GM19043 (cell line): ENCODE data around the gene WBP1L.
"Not testable (repeated sequence)": the region's sequence is repeated elsewhere in the genome, so short reads cannot be mapped to it uniquely, and the experiment has no call there.

Experiments
- ATAC-seq: cut with Tn5 transposase; IDR thresholded peaks from one replicate; pipeline ENCODE4 v1.9.1; 2021; ENCODE audit warnings: low read depth; ENCODE audit not compliant: unreplicated experiment

The WBP1L gene

DNA sequence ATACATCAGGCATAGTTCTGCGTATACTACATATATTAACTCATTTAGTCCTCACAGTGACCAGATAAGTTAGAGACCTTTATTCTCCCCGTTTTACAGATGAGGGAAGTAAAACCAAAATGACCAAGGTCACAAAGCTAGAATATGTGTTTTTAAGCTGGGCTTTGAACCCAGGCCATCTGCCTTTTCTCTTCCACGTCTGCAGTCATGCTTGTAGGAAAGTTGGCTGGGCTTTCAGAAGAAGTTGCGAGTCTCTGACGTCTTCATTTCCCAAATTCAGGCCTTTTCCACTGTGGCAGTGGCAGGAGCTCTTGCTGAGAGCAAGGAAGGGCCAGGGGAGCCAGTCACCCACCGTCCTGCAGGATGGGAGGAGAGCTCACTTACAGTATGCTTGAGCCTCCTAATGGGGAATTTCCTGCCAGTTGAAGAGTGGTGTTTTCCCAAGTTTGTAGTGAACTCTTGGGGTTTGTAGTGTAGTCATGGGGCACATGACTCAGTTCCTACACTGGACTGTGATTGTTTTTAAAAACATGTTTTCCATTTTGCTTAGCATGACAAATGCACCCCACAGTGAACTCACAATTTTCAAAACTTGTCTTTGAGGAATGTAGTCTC lies 59.3 kb downstream of the WBP1L start:
- ATAC-seq: no peak

DNA sequence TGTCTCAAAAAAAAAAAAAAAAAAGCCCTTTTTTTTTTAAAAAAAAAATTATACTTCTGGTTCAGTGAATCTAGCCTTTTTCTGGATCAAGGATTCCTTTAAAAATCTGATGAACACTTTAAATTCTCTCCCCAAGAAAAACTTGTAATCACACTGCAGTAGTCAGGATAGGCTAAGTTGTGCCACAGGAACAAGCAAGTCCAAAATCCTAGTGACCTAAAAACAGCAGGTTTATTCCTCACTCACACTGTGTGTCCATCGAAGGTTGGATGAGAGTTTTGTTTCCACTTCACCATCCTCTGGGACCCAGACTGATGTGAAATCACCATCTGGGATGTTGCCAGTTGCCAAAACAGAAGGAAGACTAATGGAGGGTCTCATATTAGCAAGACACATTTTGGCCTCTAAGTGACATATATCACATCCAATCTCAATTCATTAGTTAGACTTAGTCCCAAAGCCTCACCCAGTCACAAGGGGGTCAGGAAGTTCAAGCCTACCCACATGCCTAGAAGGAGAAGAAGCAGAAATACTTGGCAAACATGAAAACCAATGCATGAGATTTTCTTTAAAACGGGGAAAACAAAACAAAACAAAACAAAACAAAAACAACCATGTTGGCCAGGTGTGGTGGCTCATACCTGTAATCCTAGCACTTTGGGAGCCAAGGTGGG lies 60.8 kb downstream of the WBP1L start:
- ATAC-seq: no peak

DNA sequence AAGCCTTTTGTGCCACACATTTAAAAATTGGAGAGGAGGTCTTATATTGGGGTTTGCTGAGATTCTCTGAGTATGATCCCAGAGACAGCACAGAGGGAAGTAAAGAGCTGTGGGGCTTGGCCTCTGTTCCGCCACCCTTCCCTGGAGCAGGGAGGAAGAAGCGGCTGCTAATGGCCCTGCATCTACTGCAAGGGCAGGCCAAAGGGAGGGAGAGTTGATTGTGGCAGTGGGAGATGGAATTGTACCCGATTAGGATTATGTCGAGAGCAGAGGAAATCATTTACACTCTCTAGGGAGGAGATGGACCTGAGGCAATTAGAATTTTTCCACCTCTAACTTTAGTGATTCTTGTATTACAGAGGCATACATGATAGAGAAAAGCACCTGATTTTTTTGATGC lies 64.6 kb downstream of the WBP1L start:
- ATAC-seq: no peak

DNA sequence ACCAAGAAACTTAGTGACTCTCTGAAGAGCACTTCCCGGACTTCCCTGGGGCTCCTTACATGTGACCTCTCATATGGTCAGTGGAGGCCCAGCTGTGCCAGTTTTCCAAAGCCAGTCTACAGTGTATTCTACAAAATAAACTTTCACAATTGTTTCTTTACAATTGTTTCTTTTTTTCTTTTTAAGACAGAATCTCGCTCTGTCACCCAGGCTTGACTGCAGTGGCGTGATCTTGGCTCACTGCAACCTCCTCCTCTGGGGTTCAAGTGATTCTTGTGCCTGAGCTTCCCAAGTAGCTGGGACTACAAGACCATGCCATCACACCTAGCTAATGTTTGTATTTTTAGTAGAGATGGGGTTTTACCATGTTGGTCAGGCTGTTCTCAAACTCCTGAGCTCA lies 67.6 kb downstream of the WBP1L start:
- no peak for ATAC-seq

DNA sequence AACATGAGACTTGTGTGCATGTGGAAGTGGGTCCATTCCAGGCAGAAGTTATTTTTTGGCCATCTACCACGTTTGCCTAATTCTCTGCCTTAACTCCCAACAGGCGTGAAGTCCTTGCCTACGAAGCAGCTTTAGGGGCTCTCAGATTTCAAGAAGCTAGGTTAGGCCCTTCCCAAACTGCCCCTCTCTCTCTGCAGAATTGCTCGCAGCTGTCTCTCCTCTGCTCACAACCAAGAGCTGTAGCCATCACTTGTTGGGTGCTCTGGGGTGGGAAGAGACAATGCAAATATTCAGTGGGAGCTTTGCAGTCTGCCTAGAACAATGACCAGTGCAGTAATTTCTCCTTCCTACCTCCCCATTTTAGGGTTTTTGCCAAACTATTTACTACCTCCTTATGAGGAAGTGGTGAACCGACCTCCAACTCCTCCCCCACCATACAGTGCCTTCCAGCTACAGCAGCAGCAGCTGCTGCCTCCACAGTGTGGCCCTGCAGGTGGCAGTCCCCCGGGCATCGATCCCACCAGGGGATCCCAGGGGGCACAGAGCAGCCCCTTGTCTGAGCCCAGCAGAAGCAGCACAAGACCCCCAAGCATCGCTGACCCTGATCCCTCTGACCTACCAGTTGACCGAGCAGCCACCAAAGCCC lies 68.6 kb downstream of the WBP1L start:
- peak; percentile 70 for ATAC-seq

DNA sequence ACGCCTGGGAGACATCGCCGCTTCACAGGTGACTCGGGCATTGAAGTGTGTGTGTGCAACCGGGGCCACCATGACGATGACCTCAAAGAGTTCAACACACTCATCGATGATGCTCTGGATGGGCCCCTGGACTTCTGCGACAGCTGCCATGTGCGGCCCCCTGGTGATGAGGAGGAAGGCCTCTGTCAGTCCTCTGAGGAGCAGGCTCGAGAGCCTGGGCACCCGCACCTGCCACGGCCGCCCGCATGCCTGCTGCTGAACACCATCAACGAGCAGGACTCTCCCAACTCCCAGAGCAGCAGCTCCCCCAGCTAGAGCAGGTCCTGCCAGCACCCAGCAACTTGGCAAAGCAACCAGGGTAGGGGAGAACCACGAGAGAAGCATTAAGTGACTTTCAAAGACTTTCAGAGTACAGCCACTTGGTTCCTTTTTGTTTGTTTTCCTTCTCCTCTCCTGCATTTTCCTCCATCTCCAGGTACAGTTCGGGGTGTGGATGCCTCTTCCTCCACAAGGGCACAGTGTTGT lies 69.3 kb downstream of the WBP1L start:
- no peak for ATAC-seq

DNA sequence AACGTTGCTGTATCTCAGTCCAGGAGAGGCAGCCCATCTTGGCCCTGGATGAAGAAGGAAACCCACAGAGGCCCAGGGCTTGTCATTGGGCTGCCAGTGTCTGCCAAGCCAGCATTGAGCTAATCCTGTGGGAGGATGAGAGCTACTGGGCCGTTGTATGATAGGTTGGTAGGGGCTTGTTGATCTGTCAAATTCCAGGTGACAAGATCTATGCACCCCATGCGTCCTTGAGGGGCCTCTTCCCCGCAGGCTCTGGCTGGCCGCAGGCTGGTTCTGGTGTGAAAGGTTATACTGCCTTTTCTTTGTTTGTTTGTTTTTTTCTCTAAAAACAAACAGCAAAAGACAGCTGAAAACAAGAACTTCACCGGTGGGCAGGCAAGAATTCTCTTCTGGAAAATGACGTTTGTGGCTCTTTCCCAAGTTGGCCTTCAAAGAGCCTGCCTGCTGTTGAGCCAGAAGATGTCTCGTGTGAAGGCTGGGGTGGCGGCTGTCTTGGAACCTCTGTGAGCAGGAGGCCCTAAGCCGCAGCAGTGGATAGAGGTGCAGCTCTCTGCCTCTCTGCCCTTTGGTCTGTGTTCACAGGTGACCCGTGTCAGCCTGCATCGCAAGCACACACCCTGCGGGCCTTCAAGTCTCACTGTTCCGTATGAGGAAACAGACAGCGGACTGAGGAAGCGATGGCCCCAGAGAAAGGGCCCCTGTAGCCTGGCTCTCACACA lies 70.1 kb downstream of the WBP1L start:
- no peak for ATAC-seq

DNA sequence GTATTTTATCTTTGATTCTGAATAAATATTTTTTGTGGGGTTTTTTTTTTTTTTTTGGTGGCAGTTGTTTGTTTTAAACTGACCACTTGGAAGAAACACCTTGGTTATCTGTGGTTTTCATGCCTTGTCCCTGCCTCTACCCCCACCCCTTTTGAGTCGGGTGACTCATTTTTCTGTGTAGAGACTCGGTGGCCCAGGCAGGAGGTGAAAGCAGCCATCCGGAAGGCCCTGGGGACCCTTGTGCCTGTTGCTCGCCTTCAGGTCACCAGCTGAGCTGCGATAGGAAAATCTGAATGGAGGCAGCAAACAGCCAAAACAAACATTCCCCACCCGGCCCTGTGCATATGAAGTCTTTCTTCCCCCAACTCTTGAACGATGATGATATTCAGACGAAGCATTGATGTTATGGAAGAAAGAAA lies 70.7 kb downstream of the WBP1L start:
- ATAC-seq: no peak

DNA sequence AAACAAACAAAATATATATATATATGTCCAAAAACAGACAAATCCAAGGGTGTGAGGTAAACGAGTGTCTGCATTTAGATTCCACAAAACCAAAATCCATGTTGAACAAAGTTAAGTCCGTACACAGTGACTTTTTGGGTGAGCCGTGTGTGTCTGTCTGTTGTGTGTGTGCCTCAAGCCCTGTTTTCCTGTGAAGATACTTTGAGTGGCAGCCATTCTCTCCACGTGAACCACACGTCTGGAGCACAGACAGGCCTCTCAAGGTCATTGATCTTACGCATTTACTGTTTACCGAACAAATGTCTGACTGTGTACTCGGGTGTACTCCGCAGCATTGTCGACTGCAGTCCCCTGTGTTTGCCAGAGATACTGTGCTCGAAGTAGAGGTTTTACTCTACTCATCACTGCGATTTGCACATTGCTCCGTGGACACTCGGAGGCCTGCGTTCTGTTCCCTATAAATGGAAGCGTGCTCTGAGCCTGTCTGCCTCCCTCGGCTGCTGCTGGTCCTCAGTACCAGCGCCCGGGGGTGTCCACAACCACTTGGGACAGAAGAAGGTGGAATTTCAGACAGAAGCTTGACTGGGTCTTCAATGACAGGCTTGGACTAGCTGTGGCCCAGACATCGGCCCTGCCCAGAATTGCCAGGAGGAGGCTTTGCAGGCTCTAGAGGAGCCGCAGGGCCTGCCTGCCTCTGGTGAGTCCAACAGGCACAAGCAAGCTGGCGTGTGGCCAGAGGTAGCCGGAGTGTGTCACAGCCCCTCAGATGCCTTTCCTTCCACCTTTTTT lies 71.3 kb downstream of the WBP1L start:
- ATAC-seq: no peak

DNA sequence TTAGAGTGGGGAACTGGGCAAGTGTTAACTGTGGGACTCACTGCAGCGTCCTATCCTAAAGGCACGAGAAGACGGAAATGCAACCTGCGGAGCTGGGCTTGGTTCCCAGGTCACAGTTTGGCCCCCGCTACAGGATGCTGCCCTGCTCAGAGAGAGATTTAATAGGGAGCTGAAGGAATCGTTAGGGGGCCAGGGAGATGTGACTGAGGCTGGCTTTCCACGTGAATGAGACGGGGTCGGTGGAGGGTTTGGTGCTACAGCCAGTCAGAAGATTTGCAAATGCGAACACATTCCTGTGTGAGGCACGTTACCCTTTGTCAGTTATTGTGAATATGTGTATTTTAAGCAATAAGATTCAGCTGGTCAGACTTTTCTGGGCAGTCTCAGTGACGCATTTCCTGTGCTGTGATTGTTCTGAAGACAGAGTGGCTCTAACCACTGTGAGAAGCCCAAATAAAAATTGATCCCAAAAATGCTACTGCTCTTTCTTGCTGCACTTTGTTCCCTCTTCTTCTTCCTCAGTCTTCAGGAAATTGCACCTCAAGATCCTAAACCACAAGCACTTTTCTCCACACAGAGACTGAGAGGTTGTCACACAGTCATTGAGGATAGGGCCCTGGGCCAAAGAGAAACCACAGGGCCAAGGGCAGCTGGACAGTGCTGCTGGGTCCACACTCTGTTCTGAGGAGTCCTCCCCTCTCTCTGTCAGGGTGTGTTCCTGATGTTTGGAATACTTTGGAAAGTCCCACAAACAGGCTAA lies 72.2 kb downstream of the WBP1L start:
- no peak for ATAC-seq

DNA sequence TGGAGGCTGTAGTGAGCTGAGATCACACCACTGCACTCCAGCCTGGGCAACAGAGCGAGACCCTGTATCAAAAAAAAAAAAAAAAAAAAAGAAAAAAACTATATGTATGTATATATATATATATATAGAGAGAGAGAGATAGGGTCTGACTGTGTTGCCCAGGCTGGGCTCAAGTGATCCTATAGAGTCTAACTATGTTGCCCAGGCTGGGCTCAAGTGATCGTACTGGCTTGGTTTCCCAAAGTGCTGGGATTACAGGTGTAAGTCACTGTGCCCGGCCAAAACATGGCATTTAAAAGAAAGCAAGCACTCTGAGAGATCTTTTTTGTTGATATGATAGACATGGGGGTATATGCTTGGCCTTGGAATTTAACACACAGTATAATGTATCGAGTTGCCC lies 73.4 kb downstream of the WBP1L start:
- no peak for ATAC-seq

DNA sequence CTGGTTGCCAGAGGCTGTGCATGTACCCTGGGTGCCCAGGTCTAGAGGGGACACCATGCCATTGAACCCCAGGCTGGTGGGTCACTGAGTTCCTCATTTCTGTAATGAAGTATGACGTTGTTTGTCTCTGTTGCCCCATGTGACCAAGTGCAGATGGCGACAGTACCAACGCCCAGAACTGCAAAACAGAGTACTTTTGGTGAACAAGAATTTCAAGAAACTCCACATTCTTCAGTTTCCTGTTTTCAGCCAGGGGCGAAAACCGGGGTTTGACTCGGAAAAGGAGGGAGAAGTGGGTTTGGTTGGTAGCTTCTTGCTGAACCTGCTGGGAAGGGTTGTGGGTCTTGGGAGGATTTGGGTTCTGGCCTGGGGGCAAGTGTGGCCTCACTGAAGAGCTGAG lies 75.3 kb downstream of the WBP1L start:
- ATAC-seq: no peak

DNA sequence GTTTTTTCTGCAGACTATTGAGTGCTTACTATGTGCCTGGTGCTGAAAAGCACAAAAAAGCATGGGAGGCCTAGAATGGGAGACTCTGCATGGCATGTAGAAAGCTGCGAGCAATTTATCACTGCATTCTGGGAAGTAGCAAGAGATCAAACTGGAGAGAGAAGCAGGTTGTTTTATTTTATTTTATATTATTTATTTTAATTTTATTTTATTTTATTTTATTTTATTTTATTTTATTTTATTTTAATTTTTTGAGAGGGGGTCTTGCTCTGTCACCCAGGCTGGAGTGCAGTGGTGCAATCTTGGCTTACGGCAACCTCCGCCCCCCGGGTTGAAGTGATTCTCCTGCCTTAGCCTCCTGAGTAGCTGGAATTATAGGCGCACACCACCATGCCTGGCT lies 76.3 kb downstream of the WBP1L start:
- ATAC-seq: not testable (repeated sequence)

DNA sequence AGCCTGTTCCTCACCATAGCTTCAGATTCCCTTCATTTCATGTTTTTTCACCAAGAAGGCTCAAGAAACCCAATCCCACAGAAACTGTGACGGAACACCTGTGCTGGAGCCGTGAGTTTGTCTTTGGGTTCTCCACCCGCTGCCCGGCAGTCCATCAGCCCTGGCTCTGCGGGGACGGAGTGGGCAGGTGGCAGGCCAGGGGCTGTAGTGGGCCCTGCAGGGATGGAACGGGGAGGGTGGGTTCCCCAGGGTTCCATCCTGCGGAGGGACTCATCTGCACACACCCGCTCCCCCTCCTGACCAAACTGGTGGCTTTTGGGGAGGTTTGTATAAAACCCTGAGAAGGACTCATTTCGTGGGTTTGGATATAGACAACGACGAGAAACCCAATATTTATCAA lies 78.5 kb downstream of the WBP1L start:
- ATAC-seq: no peak

DNA sequence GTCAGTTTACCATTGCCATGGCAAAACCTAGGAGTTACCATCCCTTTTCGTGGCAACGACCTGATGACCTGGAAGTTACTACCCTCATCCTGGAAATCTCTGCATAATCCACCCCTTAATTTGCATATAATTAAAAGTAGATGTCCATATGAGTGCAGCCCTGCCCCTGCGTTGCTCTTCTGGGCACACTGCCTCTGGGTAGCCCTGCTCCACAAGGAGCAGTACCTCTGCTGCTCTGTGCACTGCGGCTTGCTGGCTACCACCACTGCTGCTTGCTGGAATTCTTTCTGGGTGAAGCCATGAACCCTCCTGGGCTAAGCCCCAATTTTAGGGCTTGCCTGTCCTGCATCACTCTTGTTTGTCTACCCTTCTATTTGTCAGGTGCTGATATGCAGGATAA lies 80.9 kb downstream of the WBP1L start:
- ATAC-seq: no peak

DNA sequence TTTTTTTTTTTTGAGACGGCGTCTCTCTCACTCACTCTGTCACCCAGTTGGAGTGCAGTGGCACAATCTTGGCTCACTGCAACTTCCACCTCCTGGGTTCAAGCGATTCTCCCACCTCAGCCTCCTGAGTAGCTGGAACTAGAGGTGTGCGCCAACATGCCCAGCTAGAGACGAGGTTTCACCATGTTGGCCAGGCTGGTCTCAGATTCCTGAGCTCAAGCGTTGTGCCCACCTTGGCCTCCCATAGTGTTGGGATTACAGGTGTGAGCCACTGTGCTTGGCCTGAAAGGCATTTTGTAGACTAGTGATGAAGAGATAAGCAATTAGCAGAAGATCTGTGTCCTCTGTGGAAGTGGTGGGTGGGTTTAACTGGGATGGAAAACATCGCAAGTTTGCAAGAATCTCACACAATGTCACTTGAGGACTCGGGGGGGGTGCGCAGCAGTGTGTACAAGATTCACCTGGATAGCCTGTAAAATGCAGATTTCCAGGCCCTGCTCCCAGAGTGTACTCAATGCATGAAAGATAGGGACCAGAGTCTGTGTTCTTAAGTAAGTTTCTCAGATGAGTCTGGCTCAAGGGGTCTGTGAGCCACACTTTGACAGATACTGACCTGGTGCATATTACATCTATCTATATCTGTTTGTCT lies 82.5 kb downstream of the WBP1L start:
- ATAC-seq: no peak

DNA sequence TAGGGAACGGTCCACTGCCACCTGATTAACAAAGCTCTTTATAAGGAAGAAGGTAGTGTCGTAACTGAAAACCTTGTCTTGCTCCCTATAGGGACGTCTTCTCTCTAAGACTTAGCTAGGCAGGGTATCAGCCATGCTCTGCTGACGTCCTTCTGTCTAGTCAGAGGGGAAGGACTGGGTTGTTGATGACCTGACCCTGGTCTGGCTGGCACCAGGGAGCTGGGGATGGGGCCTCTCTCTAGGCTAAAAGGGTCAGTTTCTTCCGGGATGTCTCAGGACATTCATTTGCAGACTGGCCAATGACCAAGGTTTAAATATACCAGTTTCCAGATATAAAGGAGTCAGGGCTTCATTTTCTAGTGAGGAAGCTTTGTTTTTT lies 83.8 kb downstream of the WBP1L start:
- ATAC-seq: no peak

DNA sequence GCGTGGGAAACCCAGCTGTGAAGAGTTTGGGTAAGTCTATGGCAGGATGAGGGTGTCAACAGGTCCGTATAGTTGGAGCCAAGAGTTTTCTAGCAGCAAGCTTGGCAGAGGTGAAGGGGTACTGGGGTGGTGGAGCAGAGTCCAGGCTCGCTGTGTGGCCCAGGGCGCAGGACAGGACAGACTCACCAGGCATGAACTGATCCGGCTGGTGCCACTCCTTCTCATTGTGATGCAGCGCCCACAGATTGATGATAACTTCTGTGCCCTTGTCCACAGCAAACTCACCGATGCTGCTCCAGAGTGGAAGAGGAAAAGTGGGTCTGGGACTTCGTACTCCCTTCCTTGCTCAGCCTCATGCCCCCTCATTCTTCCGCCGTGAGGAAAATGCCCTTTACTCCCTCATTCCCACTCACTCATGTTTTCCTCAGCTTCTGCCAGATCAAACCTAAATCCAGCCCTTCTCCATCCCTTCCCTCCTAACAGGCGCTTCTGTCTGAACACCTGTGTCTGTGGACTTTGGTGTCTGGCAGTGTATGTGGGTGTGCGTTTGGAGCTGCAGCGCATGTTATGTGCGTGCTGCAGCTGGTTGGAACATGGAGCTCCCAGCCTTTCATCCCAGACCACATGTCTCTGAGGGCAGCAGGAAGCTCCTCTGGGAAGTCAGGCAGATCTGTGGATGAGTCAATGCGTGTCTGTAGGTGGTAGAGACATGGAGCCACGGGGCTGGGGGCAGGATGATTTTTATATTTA lies 87.7 kb downstream of the WBP1L start:
- no peak for ATAC-seq

DNA sequence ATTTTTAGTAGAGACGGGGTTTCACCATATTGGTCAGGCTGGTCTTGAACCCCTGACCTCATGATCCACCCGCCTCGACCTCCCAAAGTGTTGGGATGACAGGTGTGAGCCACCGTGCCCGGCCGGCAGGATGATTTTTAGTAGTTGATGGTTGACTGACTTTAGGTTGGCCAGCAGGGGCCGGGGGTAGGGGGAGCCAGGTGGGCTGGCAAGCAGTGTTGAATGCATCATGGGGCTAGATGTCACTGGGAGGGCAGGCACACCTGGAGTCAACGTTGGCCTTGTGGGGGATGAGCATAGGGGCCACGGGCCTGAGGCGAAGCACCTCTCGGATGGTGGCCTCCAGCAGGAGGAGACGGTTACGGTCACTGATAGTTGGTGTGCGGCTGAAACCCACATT lies 88.5 kb downstream of the WBP1L start:
- no peak for ATAC-seq
